HG02588 (cell line): ENCODE results near the gene SLC25A44.
A peak's percentile ranks its signal among the peaks of the same experiment; 100 is the strongest.

Experiments used
- ATAC-seq: cut with Tn5 transposase; IDR thresholded peaks from one replicate; pipeline ENCODE4 v1.9.1; 2021; ENCODE audit warnings: mild to moderate bottlenecking, moderate library complexity; ENCODE audit not compliant: unreplicated experiment

Gene SLC25A44

GRCh38 chr1:156193488-156194299 is at the start of gene SLC25A44:
Gene SLC25A44, plus strand, starts transcription at chr1:156194104. Its CDS starts 5,744 bp downstream, at chr1:156199848.
- peak; percentile 95 for ATAC-seq

- no peak for ATAC-seq
Measured at GRCh38 chr1:156144742-156145141, 49.2 kb upstream of the SLC25A44 start.

- ATAC-seq: no peak
Measured at GRCh38 chr1:156145650-156146019, 48.3 kb upstream of the SLC25A44 start.

GRCh38 chr1:156146020-156146768 is 47.7 kb upstream of the SLC25A44 start:
- no peak for ATAC-seq

GRCh38 chr1:156146769-156147405 is 47.0 kb upstream of the SLC25A44 start:
- no peak for ATAC-seq

- no peak for ATAC-seq
Measured at GRCh38 chr1:156148216-156148615, 45.7 kb upstream of the SLC25A44 start.

- peak; percentile 38 for ATAC-seq
Measured at GRCh38 chr1:156149374-156150332, 44.3 kb upstream of the SLC25A44 start.

GRCh38 chr1:156150333-156151011 is 43.4 kb upstream of the SLC25A44 start:
- no peak for ATAC-seq

- no peak for ATAC-seq
Measured at GRCh38 chr1:156151093-156151688, 42.7 kb upstream of the SLC25A44 start.

- no peak for ATAC-seq
Measured at GRCh38 chr1:156152628-156153027, 41.3 kb upstream of the SLC25A44 start.

GRCh38 chr1:156153362-156153761 is 40.5 kb upstream of the SLC25A44 start, which contains the start of gene SEMA4A:
Gene SEMA4A, plus strand, starts transcription at chr1:156153585. Its CDS starts 994 bp downstream, at chr1:156154579.
- no peak for ATAC-seq

GRCh38 chr1:156154317-156154749 is 39.6 kb upstream of the SLC25A44 start:
- peak; percentile 57 for ATAC-seq

- ATAC-seq: no peak
Measured at GRCh38 chr1:156155756-156156510, 38.0 kb upstream of the SLC25A44 start.

GRCh38 chr1:156157506-156157905 is 36.4 kb upstream of the SLC25A44 start:
- ATAC-seq: no peak

- no peak for ATAC-seq
Measured at GRCh38 chr1:156157966-156158365, 35.9 kb upstream of the SLC25A44 start.

GRCh38 chr1:156160000-156160742 is 33.7 kb upstream of the SLC25A44 start:
- no peak for ATAC-seq

- ATAC-seq: no peak
Measured at GRCh38 chr1:156160743-156161171, 33.1 kb upstream of the SLC25A44 start.
